GM18909 (cell line): ENCODE measurements around the gene EMC9.

ENCODE experiments used
- ATAC-seq: cut with Tn5 transposase; IDR thresholded peaks from one replicate; pipeline ENCODE4 v1.9.1; 2021; ENCODE audit warnings: mild to moderate bottlenecking; ENCODE audit not compliant: unreplicated experiment, poor library complexity

EMC9 gene

GRCh38 chr14:24133735-24134134 lies 7.7 kb downstream of the EMC9 start:
- no peak for ATAC-seq

GRCh38 chr14:24132976-24133375 lies 8.4 kb downstream of the EMC9 start:
- ATAC-seq, result no peak

DNA sequence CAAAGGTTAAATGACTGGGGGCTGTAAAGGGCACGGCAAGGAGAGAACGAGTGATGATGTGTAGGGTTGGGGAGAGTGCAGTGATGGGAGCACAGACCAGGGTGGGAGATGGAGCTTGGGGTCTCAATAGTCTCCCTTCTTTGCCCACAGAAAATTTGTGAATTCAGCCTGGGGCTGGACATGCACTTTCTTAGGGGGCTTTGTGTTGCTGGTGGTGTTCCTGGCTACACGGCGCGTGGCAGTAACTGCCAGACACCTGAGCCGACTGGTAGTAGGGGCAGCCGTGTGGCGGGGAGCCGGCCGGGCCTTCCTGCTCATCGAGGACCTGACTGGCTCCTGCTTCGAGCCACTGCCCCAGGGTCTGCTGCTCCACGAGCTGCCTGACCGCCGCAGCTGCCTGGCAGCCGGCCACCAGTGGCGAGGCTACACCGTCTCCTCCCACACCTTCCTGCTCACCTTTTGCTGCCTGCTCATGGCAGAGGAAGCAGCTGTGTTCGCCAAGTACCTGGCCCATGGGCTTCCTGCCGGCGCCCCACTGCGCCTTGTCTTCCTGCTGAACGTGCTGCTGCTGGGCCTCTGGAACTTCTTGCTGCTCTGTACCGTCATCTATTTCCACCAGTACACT lies 9.2 kb downstream of the EMC9 start:
- ATAC-seq, result no peak

DNA sequence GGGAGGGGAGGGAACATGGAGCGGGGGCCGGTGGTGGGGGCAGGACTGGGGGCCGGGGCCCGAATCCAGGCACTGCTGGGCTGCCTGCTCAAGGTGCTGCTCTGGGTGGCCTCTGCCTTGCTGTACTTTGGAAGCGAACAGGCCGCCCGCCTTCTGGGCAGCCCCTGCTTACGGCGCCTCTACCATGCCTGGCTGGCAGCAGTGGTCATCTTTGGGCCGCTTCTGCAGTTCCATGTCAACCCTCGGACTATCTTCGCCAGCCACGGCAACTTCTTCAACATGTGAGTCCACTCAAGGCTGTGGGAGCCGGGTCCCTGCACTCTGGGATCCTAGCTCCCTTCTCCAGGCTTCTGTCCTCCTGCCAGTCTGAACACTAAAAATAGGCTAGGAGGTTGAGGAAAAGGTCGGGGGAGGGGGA lies 9.8 kb downstream of the EMC9 start:
- no peak for ATAC-seq

GRCh38 chr14:24130717-24131548 lies 10.5 kb downstream of the EMC9 start:
- ATAC-seq, result no peak

GRCh38 chr14:24130380-24130716 lies 11.0 kb downstream of the EMC9 start, which contains the start of gene FITM1:
Gene FITM1, plus strand, starts transcription at chr14:24130659. Its CDS starts 905 bp downstream, at chr14:24131564.
- no peak for ATAC-seq

- ATAC-seq, result no peak
Observed at GRCh38 chr14:24129410-24129998, 11.9 kb downstream of the EMC9 start.

- ATAC-seq, result no peak
Observed at GRCh38 chr14:24127673-24128072, 13.7 kb downstream of the EMC9 start.

DNA sequence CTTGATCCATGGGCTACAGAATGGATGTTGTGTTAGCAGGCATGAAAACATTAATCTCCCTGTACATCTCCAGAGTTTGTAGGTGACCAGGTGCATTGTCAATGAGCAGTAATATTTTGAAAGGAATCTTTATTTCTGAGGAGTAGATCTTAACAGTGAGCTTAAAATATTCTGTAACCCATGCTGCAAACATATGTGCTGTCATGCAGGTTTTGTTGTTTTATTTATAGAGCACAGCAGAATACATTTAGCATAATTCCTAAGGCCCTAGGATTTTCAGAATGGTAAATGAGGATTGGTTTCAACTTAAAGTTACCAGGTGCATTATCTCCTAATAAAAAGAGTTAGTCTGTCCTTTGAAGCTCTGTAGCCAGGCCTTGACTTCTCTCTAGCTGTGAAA lies 14.5 kb downstream of the EMC9 start:
- no peak for ATAC-seq

DNA sequence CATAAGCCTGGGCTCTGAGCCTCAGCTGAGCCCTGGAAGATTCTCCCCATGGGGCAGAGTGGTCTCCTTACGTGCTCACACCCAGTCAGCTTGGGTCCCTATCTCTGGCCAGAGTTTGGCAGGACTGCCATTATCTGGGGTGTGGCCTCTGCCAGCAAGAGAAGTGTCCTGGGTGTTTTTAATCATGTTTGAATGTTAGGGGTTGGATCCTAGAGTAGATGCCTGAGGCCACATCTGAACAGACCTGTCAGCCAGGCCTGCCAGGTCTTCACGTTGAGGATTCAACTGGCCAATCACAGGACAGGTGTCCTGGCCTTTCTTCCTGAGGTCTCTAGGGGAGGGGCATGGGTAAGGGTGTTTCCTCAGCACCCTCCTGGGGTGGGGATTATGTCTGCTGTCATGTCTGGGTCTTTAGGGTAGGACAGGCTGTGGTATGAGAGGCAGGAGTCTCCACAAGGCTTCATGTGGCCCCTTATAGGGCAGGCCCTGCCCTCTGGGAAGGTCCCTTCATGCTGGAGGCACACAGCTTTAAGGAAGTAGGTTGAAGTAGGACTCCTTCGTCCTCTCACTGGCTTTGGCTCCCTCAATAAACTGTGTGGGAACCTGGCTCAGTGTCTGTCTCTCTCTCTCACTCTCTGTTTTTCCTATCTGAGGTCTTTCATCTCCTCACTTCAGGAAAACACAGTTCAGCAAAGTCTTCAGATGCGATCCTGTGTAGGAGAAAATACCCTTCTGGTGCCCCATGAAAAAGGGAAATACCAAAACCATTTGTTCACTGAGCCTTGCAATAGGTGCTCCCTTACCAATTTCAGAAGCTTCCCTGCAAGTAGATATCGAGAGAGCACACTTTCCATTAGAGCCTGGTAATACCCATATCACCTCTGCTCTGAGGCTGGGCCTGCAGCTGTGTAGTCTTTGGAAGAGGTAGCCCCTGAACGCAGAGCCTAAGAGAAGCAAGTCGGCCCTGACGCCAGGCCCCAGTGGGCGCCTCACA lies 17.7 kb downstream of the EMC9 start:
- ATAC-seq, result peak; percentile 53

GRCh38 chr14:24122898-24123297 lies 18.5 kb downstream of the EMC9 start:
- ATAC-seq, result no peak

DNA sequence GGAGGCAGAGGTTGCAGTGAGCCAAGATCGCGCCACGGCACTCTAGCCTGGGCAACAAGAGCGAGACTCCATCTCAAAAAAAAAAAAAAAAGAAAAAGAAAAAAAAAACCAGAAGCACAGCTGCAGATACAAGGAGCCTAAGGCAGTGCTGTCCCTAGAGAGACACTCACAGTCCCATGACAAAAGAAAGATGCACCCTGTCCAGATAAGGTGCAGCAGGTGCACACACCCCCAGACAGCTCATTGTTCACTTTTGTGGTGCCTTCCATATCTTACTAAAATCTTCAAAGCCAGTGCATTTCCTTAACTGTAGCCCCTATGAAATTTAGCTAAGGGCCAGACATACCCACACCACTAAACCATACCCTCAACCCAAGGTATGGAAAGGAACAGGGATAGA lies 19.0 kb downstream of the EMC9 start:
- no peak for ATAC-seq

- no peak for ATAC-seq
Observed at GRCh38 chr14:24121210-24121609, 20.2 kb downstream of the EMC9 start.

GRCh38 chr14:24119691-24120090 lies 21.7 kb downstream of the EMC9 start:
- no peak for ATAC-seq

DNA sequence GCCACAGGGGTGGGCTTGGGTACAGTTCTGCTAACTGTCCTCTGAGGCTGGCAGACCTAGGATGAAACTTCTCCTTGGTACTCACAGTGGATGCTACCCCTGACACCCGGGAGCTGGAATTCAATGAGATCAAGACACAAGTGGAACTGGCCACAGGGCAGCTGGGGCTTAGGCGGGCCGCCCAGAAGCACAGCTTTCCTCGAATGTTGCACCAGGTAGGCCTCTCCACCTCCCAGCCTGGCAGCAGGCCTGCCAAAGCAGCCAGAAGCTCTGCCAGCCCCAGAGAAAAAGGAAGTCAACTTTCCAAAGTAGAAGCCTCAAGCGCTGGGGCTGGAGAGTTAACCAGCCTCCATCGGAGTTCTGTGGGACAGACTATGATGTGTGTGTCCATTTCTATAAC lies 24.2 kb downstream of the EMC9 start:
- no peak for ATAC-seq

GRCh38 chr14:24116128-24116814 lies 25.1 kb downstream of the EMC9 start:
- ATAC-seq, result no peak

DNA sequence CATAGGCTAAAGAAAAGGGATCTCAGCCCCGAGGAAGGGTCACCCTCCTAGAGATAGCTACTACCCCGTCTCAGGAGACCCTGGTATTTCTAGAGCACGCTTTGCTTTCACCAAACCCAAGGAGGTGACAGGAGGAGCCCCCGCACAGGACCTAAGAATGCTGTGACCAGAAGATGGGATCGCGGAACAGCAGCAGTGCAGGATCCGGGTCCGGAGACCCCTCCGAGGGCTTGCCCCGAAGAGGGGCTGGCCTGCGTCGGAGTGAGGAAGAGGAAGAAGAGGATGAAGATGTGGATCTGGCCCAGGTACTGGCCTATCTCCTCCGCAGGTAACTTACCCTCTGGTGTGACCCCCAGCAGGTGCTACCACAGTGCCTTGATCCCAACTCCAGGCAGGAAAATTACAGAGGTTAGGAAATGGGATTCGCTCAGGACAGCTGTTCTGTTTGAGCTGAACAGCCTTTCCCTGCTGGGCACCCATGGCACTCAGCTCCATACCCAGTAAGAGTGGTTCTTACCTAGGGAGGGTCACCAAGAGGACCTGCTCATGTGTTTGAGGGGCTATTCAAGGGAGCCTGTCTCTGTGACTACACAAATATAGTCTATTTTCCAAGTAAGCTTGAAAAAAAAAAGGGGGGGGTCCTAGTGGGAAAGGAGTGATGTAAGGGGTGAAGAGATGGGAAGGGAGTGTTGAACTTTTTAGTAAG lies 25.8 kb downstream of the EMC9 start:
- no peak for ATAC-seq

DNA sequence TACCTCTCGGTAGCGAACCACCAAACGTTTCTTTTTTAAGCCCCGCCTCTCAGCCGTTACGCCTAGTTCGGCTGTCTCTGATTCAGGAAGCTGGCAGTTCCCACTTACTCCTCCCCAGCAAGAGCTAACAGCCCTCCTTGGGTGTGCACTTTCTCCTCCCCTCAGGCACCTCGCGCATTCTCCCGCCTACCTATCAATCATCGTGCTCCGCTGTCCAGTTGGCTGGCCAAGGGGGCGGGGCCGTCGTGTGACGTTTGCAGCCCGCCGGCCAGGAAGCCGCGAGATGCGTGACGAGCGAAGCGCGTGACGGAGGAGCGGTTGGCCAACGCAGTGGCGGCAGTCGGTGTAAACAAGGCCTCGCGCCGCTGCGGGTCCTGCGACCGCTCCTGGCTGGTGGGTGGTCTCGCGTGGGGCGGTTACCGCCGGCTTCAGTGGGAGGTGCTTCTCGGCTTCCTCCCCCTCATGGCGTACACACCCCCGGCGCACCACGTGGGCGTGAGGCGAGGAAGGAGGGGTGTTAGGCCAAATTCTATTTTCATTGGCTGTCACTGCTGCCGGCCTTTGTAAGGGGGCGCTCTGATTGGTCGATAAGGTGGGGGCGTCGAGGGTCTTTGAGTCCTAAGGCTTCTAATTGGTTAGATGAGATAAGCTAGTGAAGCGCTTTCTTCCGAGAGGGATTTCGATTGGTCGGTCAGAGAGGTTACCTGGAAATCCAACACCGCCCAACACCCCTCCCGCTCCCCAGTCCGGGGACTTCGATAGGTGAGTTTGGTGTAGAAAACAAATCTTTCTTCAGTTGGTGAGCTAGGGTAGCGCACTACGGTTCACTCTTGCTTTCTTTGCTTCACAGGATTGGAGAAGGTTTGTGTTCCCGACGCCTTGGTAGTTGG lies 26.6 kb downstream of the EMC9 start, which contains the start of the genes DCAF11 and NRL:
TSS of gene DCAF11 (plus strand) at position 246 of the 890 bp plus-strand sequence. CDS start 818 bp downstream, outside the sequence.
TSS of gene NRL (minus strand) at position 418 of the 890 bp plus-strand sequence. CDS start 32,101 bp downstream, outside the sequence.
- peak; percentile 87 for ATAC-seq
